Epithelial cell of esophagus (primary cell): ENCODE data around the gene FEZF2.
A peak's percentile ranks its signal among the peaks of the same experiment; 100 is the strongest.

Source experiments
- DNase-seq: peaks from one replicate; pipeline ENCODE4 v3.0.0; 2010; ENCODE audit warnings: low read depth
- H3K4me3 ChIP-seq: 2 replicates; pipeline ENCODE4 v1.5.1; 2011; ENCODE audit warnings: mild to moderate bottlenecking, low read length, control low read depth
- CTCF ChIP-seq: IDR thresholded peaks from 2 replicates; pipeline ENCODE4 v1.5.1; 2011; ENCODE audit warnings: low read depth, mild to moderate bottlenecking, low read length, control low read depth, inconsistent platforms; ENCODE audit not compliant: insufficient read depth; ENCODE audit errors: missing control alignments

Gene FEZF2

GRCh38 chr3:62378921-62379320, 5.6 kb upstream of the FEZF2 start:
- no peak overlapping the region for H3K4me3 ChIP-seq
- DNase-seq, result no peak
- no peak for TF ChIP-seq CTCF

- no peak for DNase-seq
- no peak for TF ChIP-seq CTCF
- no peak overlapping the region for H3K4me3 ChIP-seq
Observed at GRCh38 chr3:62378311-62378789, 5.0 kb upstream of the FEZF2 start.

GRCh38 chr3:62376906-62377877, 3.8 kb upstream of the FEZF2 start:
- H3K4me3 ChIP-seq, result no peak overlapping the region
- TF ChIP-seq CTCF, result no peak
- no peak for DNase-seq

- no peak for DNase-seq
- no peak for TF ChIP-seq CTCF
Observed at GRCh38 chr3:62376454-62376720, 3.0 kb upstream of the FEZF2 start.

GRCh38 chr3:62375655-62376453, 2.5 kb upstream of the FEZF2 start:
- TF ChIP-seq CTCF, result no peak
- DNase-seq, result no peak
- no peak overlapping the region for H3K4me3 ChIP-seq

More at GRCh38 chr3:62376454-62376720, 3.0 kb upstream of the FEZF2 start:
- no peak overlapping the region for H3K4me3 ChIP-seq

- H3K4me3 ChIP-seq, result no peak overlapping the region
- DNase-seq, result peak; percentile 18
- no peak for TF ChIP-seq CTCF
Observed at GRCh38 chr3:62374341-62375218, 1.2 kb upstream of the FEZF2 start.
